Tibial nerve (tissue), 4 donors: ENCODE measurements around the gene ATP2A1. TPM values are rescaled to one million over a fixed set of nuclear protein-coding genes. Genes with fewer than 3 reads are reported as not detected.

Source experiments
- DNase-seq, 2 donors: peaks; one replicate each; pipeline ENCODE4 v3.0.0-alpha.2; 2019; ENCODE audit warnings: low spot score in 2 of 2
- H3K27ac ChIP-seq, 4 donors: fragments of 200-600 bp; sonication (generic) in 3 of 4; one replicate each; pipeline ENCODE4 v1.5.1; 2017 to 2019; ENCODE audit warnings: mild to moderate bottlenecking in 1 of 4
- H3K27me3 ChIP-seq, 2 donors: fragments of 200-600 bp; sonication (generic) in 1 of 2; one replicate each; pipeline versions ENCODE4 v1.5.1 to v1.6.0; 2017 to 2019
- H3K36me3 ChIP-seq, 3 donors: fragments of 200-600 bp; sonication (generic); one replicate each; pipeline ENCODE4 v1.5.1; 2018 to 2019
- H3K4me1 ChIP-seq, 4 donors: fragments of 200-600 bp; sonication (generic) in 3 of 4; one replicate each; pipeline ENCODE4 v1.5.1; 2017 to 2019
- H3K4me3 ChIP-seq, 4 donors: fragments of 200-600 bp; sonication (generic) in 3 of 4; one replicate each; pipeline ENCODE4 v1.5.1; 2017 to 2019; ENCODE audit warnings: mild to moderate bottlenecking in 1 of 4, moderate library complexity in 1 of 4
- H3K9me3 ChIP-seq, 4 donors: fragments of 200-600 bp; sonication (generic) in 3 of 4; one replicate each; pipeline ENCODE4 v1.5.1; 2017 to 2019
- EP300 ChIP-seq, 2 donors: sonication (generic); formaldehyde crosslinking; IDR thresholded peaks; one replicate each; pipeline ENCODE4 v1.6.1; 2017; ENCODE audit warnings: antibody characterized with exemption in 2 of 2, mild to moderate bottlenecking in 1 of 2
- POLR2A ChIP-seq, 2 donors: fragments of 450-650 bp; IDR thresholded peaks; one replicate each; pipeline ENCODE4 v1.6.1; 2017; ENCODE audit warnings: antibody characterized with exemption in 2 of 2, mild to moderate bottlenecking in 2 of 2, moderate library complexity in 2 of 2
- WGBS, 2 donors: methylation state at CpG; one replicate each; pipeline ENCODE4 v1.1.5; 2018; 5-methylcytosine and 5-hydroxymethylcytosine counted together
- total RNA-seq, 4 donors: library from RNA; depleted of rRNA; stranded (reverse); fragments of >200 nt; gene quantifications; one replicate each; pipeline ENCODE4 v1.1.0, GENCODE V29; 2016
- TF ChIP-seq, protein P1 (sequence below), 5 experiments: fragments of 200-600 bp in 3 of 5; fragments of 450-650 bp in 2 of 5; sonication (generic) in 3 of 5; IDR thresholded peaks; one replicate each; pipeline ENCODE4 v1.5.1; 2016 to 2019; ENCODE audit warnings: antibody characterized with exemption in 5 of 5, mild to moderate bottlenecking in 3 of 5, moderate library complexity in 2 of 5

Gene ATP2A1
- under 1 TPM; 0.20 to 0.90 (median 0.21) TPM for total RNA-seq

DNA sequence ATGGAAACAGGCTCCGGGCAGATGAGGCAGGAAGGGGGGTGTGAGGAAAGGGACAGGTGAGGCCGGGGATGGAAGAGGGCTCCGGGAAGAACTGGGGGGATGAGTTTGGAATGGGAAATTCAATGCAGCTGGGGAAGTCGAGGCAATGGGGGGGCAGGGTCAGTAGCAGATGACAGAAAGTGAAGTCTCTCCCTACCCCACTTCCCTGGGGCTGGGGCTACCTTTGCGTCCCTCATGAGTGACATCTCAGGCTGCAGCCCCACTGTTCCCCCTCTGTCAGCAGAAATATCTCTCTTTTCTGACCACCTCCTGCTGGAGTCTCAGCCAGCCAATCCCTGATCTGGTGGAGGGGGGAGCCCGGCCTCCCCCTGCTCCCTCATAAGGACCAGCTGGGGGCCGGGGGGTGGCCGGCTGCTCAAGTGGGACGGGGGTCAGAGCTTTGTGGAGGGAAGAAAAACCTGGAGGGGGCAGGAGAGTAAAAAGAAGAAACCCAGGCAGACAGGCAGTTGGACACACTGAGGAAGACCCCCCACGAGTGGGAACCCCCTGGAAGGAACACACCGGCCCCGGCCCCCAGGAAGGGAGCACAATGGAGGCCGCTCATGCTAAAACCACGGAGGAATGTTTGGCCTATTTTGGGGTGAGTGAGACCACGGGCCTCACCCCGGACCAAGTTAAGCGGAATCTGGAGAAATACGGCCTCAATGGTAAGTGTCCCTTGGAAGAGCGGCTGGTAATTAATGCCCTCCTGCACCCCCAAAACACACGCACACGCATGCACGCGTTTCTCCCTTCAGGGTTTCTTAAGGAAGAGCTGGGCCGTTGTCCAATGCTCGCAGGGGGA is at the start of gene ATP2A1:
TSS of gene ATP2A1 (plus strand) at position 406 of the 844 bp plus-strand sequence. CDS start at position 590, 184 bp downstream.
- Histone ChIP-seq H3K9me3 (no peaks in the 10 kb centered on the region), H3K4me1 (peaks cover 0 to 34% (median 11%) of the 10 kb centered on the region in 4 donors), H3K27ac (peak within 1 kb of the TSS in 1 of 4 donors; percentile 19), H3K36me3 (peaks cover 0 to 26% (median 0%) of the 10 kb centered on the region in 3 donors), H3K4me3 (peak within 1 kb of the TSS; percentile 37 to 84 (median 64)), H3K27me3 (peaks cover 0 to 8% of the 10 kb centered on the region in 2 donors)
- DNase-seq, result no peak
- WGBS, 2 donors, result 61 to 65% methylated on average over 25 of the region's 25 CpGs
- no peak for TF ChIP-seq POLR2A (IDR thresholded peaks at IDR 0.05)
- TF ChIP-seq, protein P1, sequence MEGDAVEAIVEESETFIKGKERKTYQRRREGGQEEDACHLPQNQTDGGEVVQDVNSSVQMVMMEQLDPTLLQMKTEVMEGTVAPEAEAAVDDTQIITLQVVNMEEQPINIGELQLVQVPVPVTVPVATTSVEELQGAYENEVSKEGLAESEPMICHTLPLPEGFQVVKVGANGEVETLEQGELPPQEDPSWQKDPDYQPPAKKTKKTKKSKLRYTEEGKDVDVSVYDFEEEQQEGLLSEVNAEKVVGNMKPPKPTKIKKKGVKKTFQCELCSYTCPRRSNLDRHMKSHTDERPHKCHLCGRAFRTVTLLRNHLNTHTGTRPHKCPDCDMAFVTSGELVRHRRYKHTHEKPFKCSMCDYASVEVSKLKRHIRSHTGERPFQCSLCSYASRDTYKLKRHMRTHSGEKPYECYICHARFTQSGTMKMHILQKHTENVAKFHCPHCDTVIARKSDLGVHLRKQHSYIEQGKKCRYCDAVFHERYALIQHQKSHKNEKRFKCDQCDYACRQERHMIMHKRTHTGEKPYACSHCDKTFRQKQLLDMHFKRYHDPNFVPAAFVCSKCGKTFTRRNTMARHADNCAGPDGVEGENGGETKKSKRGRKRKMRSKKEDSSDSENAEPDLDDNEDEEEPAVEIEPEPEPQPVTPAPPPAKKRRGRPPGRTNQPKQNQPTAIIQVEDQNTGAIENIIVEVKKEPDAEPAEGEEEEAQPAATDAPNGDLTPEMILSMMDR (IDR thresholded peaks at IDR 0.05), result no peak
- no peak for TF ChIP-seq EP300 (IDR thresholded peaks at IDR 0.05)

DNA sequence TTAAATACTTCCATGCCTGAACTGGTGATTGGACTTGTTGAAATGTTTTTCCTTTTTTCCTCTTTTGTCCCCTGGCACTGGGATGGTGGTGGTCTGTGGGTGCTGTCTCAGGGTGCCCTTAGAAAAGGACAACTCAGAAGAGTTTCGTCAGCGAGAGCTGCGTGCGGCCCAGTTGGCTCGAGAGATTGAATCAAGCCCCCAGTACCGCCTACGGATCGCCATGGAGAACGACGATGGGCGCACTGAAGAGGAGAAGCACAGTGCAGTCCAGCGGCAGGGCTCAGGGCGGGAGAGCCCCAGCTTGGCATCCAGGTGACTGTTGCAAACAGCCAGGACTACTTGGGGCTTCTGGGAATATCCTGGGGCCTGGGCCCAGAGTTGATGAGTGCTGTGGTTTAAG is 48.5 kb upstream of the ATP2A1 start:
- peaks cover 0 to 19% (median 9%) of the 10 kb centered on the region in 4 donors for H3K4me1 ChIP-seq
- no peak for TF ChIP-seq POLR2A (IDR thresholded peaks at IDR 0.05)
- TF ChIP-seq EP300 (IDR thresholded peaks at IDR 0.05), result no peak
- TF ChIP-seq, protein P1 (IDR thresholded peaks at IDR 0.05), result no peak
- no peak for DNase-seq
- no peaks in the 10 kb centered on the region for H3K27me3 ChIP-seq
- no peak overlapping the region for H3K4me3 ChIP-seq
- H3K27ac ChIP-seq, result no peak overlapping the region
- peaks cover 19 to 95% (median 55%) of the 10 kb centered on the region in 3 donors for H3K36me3 ChIP-seq
- H3K9me3 ChIP-seq, result no peaks in the 10 kb centered on the region
- WGBS, 2 donors, result 91 to 93% methylated on average over 13 of the region's 13 CpGs

DNA sequence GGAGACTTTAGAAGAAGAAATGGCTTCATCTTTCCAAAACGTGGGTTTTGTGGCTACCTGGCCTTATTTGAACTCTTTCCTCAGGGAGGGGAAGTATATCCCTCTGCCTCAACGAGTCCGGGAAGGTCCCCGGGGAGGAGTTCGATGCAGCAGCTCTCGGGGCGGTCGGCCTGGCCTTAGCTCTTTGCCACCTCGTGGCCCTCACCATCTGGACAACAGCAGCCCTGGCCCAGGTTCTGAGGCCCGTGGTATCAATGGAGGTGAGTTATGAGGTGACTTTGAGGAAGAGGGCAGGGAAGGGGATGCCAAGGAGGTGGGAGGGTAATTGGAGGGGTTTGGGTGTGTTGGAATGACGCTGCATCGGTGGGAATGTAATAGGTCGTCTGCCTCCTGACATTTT is 47.8 kb upstream of the ATP2A1 start:
- DNase-seq, result no peak
- peaks cover 0 to 11% (median under 1%) of the 10 kb centered on the region in 4 donors for H3K4me1 ChIP-seq
- no peaks in the 10 kb centered on the region for H3K27me3 ChIP-seq
- no peak overlapping the region for H3K27ac ChIP-seq
- H3K4me3 ChIP-seq, result no peak overlapping the region
- no peaks in the 10 kb centered on the region for H3K9me3 ChIP-seq
- 86 to 89% methylated on average over 13 of the region's 13 CpGs for WGBS, 2 donors
- no peak for TF ChIP-seq POLR2A (IDR thresholded peaks at IDR 0.05)
- TF ChIP-seq, protein P1 (IDR thresholded peaks at IDR 0.05), result no peak
- TF ChIP-seq EP300 (IDR thresholded peaks at IDR 0.05), result no peak
- H3K36me3 ChIP-seq, result peaks cover 19 to 100% (median 63%) of the 10 kb centered on the region in 3 donors

DNA sequence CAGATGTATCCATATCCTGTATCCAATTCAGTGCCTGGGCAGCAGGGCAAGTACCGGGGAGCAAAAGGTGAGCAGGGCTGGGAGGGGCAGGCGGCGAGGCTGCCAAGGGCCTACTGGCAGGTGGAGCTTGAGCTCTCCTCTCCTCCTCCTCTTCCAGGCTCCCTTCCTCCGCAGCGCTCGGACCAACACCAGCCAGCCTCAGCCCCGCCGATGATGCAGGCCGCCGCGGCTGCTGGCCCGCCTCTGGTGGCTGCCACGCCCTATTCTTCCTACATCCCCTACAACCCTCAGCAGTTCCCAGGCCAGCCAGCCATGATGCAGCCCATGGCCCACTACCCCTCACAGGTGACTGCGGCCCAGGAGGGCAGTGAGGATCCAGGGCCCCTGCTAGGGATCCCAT is 43.9 kb upstream of the ATP2A1 start:
- peaks cover 14 to 89% (median 62%) of the 10 kb centered on the region in 3 donors for H3K36me3 ChIP-seq
- 91 to 95% methylated on average over 12 to 14 of the region's 14 CpGs for WGBS, 2 donors

More for the DNA sequence above, 43.9 kb upstream of the ATP2A1 start:
- Histone ChIP-seq H3K4me3 (no peak overlapping the region), H3K27ac (no peak overlapping the region), H3K4me1 (no peaks in the 10 kb centered on the region), H3K27me3 (no peaks in the 10 kb centered on the region), H3K9me3 (no peaks in the 10 kb centered on the region)
- TF ChIP-seq, protein P1 (IDR thresholded peaks at IDR 0.05), result no peak
- TF ChIP-seq POLR2A (IDR thresholded peaks at IDR 0.05) (no peak), EP300 (IDR thresholded peaks at IDR 0.05) (no peak)
- no peak for DNase-seq
